ENCODE measurements around the gene UST. TPM values are rescaled to one million over a fixed set of nuclear protein-coding genes. Genes with fewer than 3 reads are reported as not detected.

UST gene
- total and polyA plus RNA-seq, 2 of the 8 experiments (the other 6 are each of a cell fraction or from before 2014, with no cell fraction given), result 13.5 to 34.5 TPM

GRCh38 chr6:148955441-148955840, 208.6 kb downstream of the UST start:
- CTCF ChIA-PET (ENCODE audit: partially characterized antibody), result interaction anchor here (0.6 to 1.5 kb wide), 5 partner anchors 14 to 395 kb away, joined by 3 to 10 read pairs (median 4); no protein-coding TSS in a partner anchor
- peaks cover 0 to 2% (median 0%) of the 10 kb centered on the region in 4 experiments; a peak in 3 of 7 replicates for H3K4me1 ChIP-seq (replicated peaks in 1 of 4; ENCODE audit: control insufficient read depth in 3 of 4, insufficient read depth in 4 of 4, low read length in 3 of 4)

More at GRCh38 chr6:148955441-148955840, 208.6 kb downstream of the UST start:
- Histone ChIP-seq H3K27me3 (replicated peaks in 1 of 4; ENCODE audit: control insufficient read depth in 3 of 4, extremely low read depth in 1 of 4, insufficient read depth in 3 of 4, low read length in 3 of 4) (no peaks in the 10 kb centered on the region), H2BK120ac (replicated peaks; ENCODE audit: low read depth, low read length) (no peak overlapping the region), H3K4ac (replicated peaks; ENCODE audit: insufficient read length, low read depth, low read length) (no peak overlapping the region), H3K18ac (ENCODE audit: extremely low read depth, low read length) (no peak overlapping the region), H2AFZ (ENCODE audit: low read length) (no peak overlapping the region), H4K20me1 (replicated peaks in 1 of 2; ENCODE audit: control insufficient read depth in 1 of 2, insufficient read depth in 2 of 2, low read length in 2 of 2) (no peaks in the 10 kb centered on the region), H4K5ac (ENCODE audit: insufficient read length, low read depth, low read length) (no peak overlapping the region), H3K79me2 (ENCODE audit: control insufficient read depth in 1 of 2, insufficient read depth in 2 of 2, low read length in 2 of 2) (peaks cover 4 to 12% of the 10 kb centered on the region in 2 experiments; a peak in 3 of 4 replicates), H4K8ac (ENCODE audit: extremely low read depth, insufficient read depth, low read length) (no peak overlapping the region), H3K23me2 (ENCODE audit: low read depth, low read length) (no peaks in the 10 kb centered on the region), H2BK5ac (ENCODE audit: low read depth, low read length) (no peak overlapping the region), H2BK12ac (ENCODE audit: low read depth, low read length) (no peak overlapping the region), H3K14ac (ENCODE audit: insufficient read length) (no peak overlapping the region), H2BK15ac (ENCODE audit: low read length) (no peak overlapping the region), H4K91ac (replicated peaks; ENCODE audit: insufficient read length, low read length) (no peak overlapping the region), H3K27ac (ENCODE audit: low read depth, low read length) (no peak overlapping the region), H3K56ac (replicated peaks; ENCODE audit: insufficient read length, low read depth, low read length) (no peak overlapping the region), H3K4me3 (ENCODE audit: extremely low read depth in 1 of 4, insufficient read depth in 2 of 4, low read depth in 3 of 4, low read length in 4 of 4) (no peak overlapping the region), H3K4me2 (ENCODE audit: insufficient read depth in 1 of 2, low read depth in 2 of 2, low read length in 2 of 2) (no peak overlapping the region), H3K36me3 (ENCODE audit: control insufficient read depth in 2 of 4, insufficient read depth in 4 of 4, low read length in 3 of 4) (peaks cover 2 to 20% (median 7%) of the 10 kb centered on the region in 4 experiments; a peak in 6 of 8 replicates), H3K79me1 (ENCODE audit: low read depth, low read length) (no peaks in the 10 kb centered on the region; the same call in 1 of the 2 replicates), H2AK5ac (ENCODE audit: low read depth, low read length) (no peak overlapping the region), H3K9me3 (ENCODE audit: insufficient read depth in 2 of 2, low read depth in 1 of 2, low read length in 1 of 2) (peaks cover 0 to 3% of the 10 kb centered on the region in 2 experiments; a peak in 2 of 4 replicates), H3K23ac (ENCODE audit: insufficient read length) (no peak overlapping the region), H3K9ac (replicated peaks in 1 of 4; ENCODE audit: extremely low read depth in 1 of 4, low read depth in 3 of 4, low read length in 3 of 4) (no peak overlapping the region), H2BK20ac (ENCODE audit: low read length) (no peak overlapping the region)
- 98% methylated on average over 3 of the region's 3 CpGs; no CpG with 5 or more reads in 1 of the 2 experiments for WGBS, 2 experiments (ENCODE audit: extremely low coverage in 1 of 2, insufficient coverage in 1 of 2, insufficient read length in 1 of 2, insufficient replicate concordance in 2 of 2, low coverage in 1 of 2, low lambda C conversion rate in 2 of 2, missing lambda C conversion rate in 1 of 2)
- POLR2A ChIA-PET (ENCODE audit: partially characterized antibody), result interaction anchor here (1.2 kb wide), 1 partner anchor 12 kb away, joined by 3 read pairs; no protein-coding TSS in a partner anchor
- no peak for DNase-seq (ENCODE audit: low read depth in 1 of 2, low spot score in 2 of 2)
- no peak for TF ChIP-seq CTBP2 (IDR thresholded peaks at IDR 0.05; ENCODE audit: borderline replicate concordance, insufficient read depth, insufficient read length, low read length)
- TF ChIP-seq RNF2 (IDR thresholded peaks at IDR 0.05; ENCODE audit: borderline replicate concordance, low read depth, low read length, missing control alignments, poor library complexity, severe bottlenecking), result no peak
- no peak for TF ChIP-seq KDM5A (IDR thresholded peaks at IDR 0.05; ENCODE audit: low read length)
- no peak for TF ChIP-seq NANOG (IDR thresholded peaks at IDR 0.05; ENCODE audit: insufficient read depth, low read depth, low read length, poor library complexity, severe bottlenecking)
- no peak for TF ChIP-seq CBX5 (IDR thresholded peaks at IDR 0.05; ENCODE audit: low read depth, low read length)
- TF ChIP-seq TAF7 (optimal IDR thresholded peaks at IDR 0.05; ENCODE audit: borderline replicate concordance, low read depth, low read length), result no peak
- no peak for TF ChIP-seq BACH1 (IDR thresholded peaks at IDR 0.05; ENCODE audit: low read length)
- TF ChIP-seq TEAD4 (IDR thresholded peaks at IDR 0.05; ENCODE audit: low read depth, low read length), result no peak
- no peak for TF ChIP-seq FOSL1 (IDR thresholded peaks at IDR 0.05; ENCODE audit: insufficient read depth, low read depth, low read length)
- no peak for TF ChIP-seq SRF (IDR thresholded peaks at IDR 0.05; ENCODE audit: low read depth, low read length)
- TF ChIP-seq BCL11A (IDR thresholded peaks at IDR 0.05; ENCODE audit: low read depth in 2 of 2, low read length in 2 of 2), result no peak
- TF ChIP-seq SUZ12 (IDR thresholded peaks at IDR 0.05; ENCODE audit: low read length), result no peak
- TF ChIP-seq CBX8 (IDR thresholded peaks at IDR 0.05; ENCODE audit: borderline replicate concordance, low read depth, low read length), result no peak
- no peak for FAIRE-seq

Data from H1 (cell line).